HG03139 (cell line): ENCODE data around the gene CCN6.
A peak's percentile ranks its signal among the peaks of the same experiment; 100 is the strongest.
"Not testable (repeated sequence)": the region's sequence is repeated elsewhere in the genome, so short reads cannot be mapped to it uniquely, and the experiment has no call there.

ENCODE experiments used
- ATAC-seq: cut with Tn5 transposase; IDR thresholded peaks from one replicate; pipeline ENCODE4 v1.9.1; 2021; ENCODE audit not compliant: unreplicated experiment

The CCN6 gene

GRCh38 chr6:112049026-112049799, 4.7 kb upstream of the CCN6 start:
- ATAC-seq: no peak

GRCh38 chr6:112049996-112050395, 3.9 kb upstream of the CCN6 start:
- no peak for ATAC-seq

DNA sequence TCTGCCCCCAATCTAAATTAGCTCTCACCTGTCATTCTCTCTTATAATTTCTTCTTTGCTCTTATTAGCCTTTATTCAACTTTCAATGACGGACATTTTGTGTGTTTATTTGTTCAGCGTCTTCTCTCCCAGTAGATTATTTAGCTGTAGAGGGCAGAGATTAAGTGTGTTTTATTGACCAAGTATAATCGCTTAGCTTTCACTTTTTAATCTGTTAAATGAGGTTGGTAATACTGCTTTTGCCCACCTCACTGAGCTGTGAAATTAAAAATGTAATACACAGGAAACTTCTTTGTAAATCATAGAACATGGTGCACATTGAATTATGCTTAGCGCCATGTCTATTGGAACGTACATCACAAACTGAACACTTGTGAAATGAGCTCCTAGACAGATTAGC, 3.5 kb upstream of the CCN6 start:
- ATAC-seq: no peak

GRCh38 chr6:112051251-112051740, 2.6 kb upstream of the CCN6 start:
- ATAC-seq: not testable (repeated sequence)

GRCh38 chr6:112054555-112055190, 769 bp downstream of the CCN6 start:
- ATAC-seq: no peak

DNA sequence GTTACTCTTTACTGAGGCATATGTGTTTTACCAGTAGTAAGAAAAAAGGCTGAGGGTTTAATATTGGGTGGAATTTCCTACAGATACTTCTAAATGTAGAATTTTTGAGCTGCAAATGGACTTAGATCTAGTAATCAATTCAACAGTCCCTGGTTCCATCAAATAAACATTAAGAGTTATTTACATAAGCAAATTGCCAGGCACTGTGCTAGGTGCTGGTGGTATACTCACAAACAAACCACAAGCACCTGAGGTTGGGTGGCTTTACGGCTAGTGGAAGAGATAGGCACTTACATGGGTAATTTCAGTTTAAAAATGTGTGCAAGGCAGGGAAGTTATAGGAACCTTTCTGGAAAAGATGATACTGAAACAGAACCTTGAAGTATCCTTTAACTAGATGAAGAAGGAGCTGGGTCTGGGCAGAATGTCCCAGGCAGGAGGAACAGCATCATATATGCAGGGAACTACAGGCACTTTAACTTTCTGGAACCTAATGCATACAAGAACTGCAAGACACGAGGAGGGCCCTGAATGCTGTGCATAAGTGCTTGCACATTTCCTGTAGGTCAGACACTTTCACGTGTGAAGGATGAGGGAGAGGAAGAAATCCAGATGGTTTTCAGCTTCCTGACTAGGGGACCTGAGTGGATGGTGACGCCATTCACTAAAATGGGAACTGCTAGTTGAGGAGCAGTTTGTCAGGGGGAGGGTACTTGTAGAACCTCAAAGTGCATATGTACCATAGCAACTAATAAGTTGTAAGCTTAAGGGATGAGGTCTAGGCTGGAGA, 4.5 kb downstream of the CCN6 start:
- no peak for ATAC-seq

- ATAC-seq: no peak
Measured at GRCh38 chr6:112061605-112062004, 7.7 kb downstream of the CCN6 start.

GRCh38 chr6:112062966-112063365, 9.1 kb downstream of the CCN6 start:
- ATAC-seq: no peak

DNA sequence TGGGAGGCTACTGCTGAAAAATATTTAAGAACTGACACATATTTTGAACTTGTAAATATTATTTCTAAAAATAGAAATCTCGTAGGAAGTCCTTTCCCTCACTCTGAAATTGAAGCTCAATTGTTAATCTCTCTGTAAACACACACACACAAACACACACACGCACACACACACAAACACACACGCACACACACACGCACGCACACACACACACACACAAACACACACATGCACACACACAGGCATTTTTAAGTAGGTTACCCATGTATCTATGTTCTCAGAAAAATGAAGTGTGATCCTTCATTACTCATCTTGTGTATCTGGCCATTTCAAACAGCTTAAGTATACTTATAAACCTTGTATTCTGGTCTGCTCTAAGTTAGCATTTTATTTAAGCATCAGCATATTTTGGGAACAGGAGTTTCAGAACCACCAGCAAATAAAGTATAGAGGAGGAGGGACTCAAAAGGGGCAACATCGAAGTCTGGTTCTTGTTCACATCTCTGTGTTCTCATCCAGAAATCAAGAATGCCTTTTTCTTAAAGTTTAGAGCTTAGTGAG, 11.6 kb downstream of the CCN6 start:
- ATAC-seq: no peak

- ATAC-seq: no peak
Measured at GRCh38 chr6:112066606-112067005, 12.7 kb downstream of the CCN6 start.

DNA sequence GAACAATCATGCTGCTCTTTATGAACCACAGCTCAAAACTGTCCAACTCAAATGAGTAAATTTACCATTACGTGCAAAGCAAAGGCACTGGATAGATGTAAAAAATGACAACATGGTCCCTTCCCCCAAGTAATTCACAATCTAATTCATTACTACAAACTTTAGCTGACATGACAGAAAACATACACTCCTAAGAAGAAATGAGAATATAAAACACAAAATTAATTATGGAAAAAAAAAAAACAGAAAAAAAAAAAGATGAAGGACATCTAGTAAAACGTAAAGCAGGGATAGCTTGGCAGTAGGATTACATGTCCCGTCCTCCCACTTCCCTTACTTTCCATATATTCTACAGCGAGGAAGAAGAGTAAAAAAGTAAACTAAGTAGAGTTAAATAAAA, 27.7 kb downstream of the CCN6 start:
- ATAC-seq: no peak

- no peak for ATAC-seq
Measured at GRCh38 chr6:112085286-112086065, 31.6 kb downstream of the CCN6 start.

GRCh38 chr6:112086744-112087135, 32.8 kb downstream of the CCN6 start:
- peak; percentile 18 for ATAC-seq

DNA sequence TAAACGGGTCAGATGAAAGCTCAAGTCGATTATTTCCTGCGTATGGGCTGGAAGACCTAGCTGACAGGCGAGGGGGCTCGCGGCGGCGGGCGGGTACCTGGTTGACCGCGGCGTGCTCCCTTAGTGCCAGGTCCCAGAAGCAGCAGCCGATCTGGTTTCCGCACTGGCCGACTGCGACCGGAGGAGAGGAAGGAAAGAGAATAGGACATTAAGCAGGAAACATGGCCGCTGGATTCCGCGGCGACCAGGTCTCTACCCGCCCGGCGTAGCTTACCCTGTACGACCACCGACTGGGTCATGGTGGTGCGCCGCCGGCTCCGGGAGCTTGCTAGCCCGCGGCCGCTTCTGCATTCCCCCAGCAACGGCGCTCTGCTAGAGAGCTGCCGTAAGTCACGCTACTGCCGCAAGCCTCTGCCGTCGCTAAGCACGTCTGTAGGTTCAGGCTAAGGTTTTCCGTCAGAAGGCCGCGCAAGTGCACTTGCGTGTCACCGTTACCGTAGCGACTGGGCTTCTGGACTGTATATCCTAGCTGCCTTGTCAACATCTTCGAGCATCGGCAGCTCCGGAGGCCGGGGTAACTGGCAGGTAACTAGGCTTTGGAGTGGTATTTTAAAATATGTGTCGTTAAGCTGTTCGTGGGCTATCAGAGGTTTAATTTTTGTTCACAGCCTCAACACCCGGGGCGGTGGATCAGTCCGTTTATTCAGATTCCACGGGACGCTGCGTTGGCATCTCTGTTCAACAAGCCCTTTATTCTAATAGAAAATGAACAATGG, 33.4 kb downstream of the CCN6 start, which contains the start of the genes FAM229B and TUBE1:
FAM229B (plus strand) TSS at position 456 of the 776 bp plus-strand sequence. CDS start 11,693 bp downstream, outside the sequence.
TUBE1 (minus strand) TSS at position 347 of the 776 bp plus-strand sequence; CDS start at position 299, 48 bp downstream.
- ATAC-seq: peak; percentile 94

DNA sequence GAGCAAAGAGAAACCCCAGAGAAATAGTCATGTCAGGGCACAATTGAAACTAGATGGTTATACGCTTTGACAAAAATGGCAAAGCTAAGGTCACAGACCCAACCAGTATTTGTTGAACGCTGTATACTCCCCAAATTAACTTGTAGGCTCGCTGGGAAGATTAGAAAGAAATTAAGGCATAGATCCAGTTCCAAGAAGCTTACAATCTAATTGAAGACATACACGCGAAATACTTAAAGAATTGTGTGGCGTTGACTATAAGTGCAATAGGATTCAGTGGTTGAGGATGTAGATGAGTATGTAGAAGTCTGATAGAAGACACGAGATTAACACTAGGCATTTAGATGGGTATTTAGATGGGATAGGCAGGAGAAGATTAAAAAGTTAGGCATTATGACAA, 34.0 kb downstream of the CCN6 start:
- ATAC-seq: no peak

- ATAC-seq: no peak
Measured at GRCh38 chr6:112096901-112097300, 43.0 kb downstream of the CCN6 start.

DNA sequence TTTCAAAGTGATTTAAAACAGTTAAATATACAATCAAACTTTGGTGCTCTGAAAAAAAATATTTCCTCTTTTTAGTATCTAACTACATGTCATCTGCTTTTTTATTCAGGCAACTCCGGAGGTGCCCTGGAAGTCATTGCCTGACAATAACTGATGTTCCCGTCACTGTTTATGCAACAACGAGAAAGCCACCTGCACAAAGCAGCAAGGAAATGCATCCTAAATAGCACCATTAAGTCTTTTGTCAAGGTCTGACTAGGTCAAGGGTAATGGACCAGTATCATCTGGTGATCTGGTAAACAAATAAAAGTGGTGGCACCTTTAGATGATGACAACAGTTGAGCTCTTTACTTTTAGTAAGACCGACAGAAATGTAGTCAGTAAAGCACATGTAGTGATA, 46.7 kb downstream of the CCN6 start:
- ATAC-seq: no peak

DNA sequence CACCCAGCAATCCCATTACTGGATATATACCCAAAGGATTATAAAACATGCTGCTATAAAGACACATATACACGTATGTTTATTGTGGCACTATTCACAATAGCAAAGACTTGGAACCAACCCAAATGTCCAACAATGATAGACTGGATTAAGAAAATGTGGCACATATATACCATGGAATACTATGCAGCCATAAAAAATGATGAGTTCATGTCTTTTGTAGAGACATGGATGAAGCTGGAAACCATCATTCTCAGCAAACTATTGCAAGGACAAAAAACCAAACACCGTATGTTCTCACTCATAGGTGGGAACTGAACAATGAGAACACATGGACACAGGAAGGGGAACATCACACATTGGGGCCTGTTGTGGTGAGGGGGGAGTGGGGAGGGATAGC, 52.1 kb downstream of the CCN6 start:
- not testable (repeated sequence) for ATAC-seq

GRCh38 chr6:112106562-112106961, 52.7 kb downstream of the CCN6 start:
- ATAC-seq: no peak

DNA sequence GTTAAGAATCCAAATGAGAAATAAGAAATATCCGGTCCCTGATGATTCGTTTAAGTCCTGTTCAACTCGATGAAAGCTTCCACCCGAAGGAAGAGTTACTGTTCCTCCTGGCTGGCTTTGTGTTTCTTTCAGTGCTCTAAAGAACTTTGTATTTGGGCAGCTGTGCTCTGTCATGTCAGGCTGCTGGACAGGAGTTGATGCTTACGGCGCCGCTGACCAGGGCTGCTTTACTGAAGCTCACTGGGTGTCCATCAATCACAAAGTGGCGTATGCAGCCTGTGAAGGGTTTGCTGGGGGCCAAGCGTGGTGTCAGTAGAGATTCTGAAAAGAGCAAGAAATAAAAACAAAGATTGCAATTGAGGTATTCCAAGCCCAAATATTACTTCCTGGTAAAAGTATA, 55.4 kb downstream of the CCN6 start:
- no peak for ATAC-seq
